ENCODE measurements around the gene CCR1.
"Not testable (repeated sequence)": the region's sequence is repeated elsewhere in the genome, so short reads cannot be mapped to it uniquely, and the experiment has no call there.

The CCR1 gene

GRCh38 chr3:46209746-46210470, 1.8 kb upstream of the CCR1 start:
- DNase-seq (ENCODE audit: low spot score), result no peak

- DNase-seq (ENCODE audit: low spot score), result no peak
Measured at GRCh38 chr3:46209053-46209452, 940 bp upstream of the CCR1 start.

GRCh38 chr3:46207514-46207913, 599 bp downstream of the CCR1 start:
- not testable (repeated sequence) for DNase-seq (ENCODE audit: low spot score)

GRCh38 chr3:46206282-46207015, 1.7 kb downstream of the CCR1 start:
- no peak for DNase-seq (ENCODE audit: low spot score)

- no peak for DNase-seq (ENCODE audit: low spot score)
Measured at GRCh38 chr3:46205286-46205960, 2.7 kb downstream of the CCR1 start.

GRCh38 chr3:46203681-46204080, 4.4 kb downstream of the CCR1 start:
- no peak for DNase-seq (ENCODE audit: low spot score)

- no peak for DNase-seq (ENCODE audit: low spot score)
Measured at GRCh38 chr3:46202535-46202934, 5.6 kb downstream of the CCR1 start.

- no peak for DNase-seq (ENCODE audit: low spot score)
Measured at GRCh38 chr3:46200790-46201189, 7.3 kb downstream of the CCR1 start.

GRCh38 chr3:46200211-46200610, 7.9 kb downstream of the CCR1 start:
- DNase-seq (ENCODE audit: low spot score), result no peak

- no peak for DNase-seq (ENCODE audit: low spot score)
Measured at GRCh38 chr3:46196261-46196957, 11.7 kb downstream of the CCR1 start.

GRCh38 chr3:46194868-46195553, 13.1 kb downstream of the CCR1 start:
- no peak for DNase-seq (ENCODE audit: low spot score)

- DNase-seq (ENCODE audit: low spot score), result no peak
Measured at GRCh38 chr3:46193436-46193835, 14.7 kb downstream of the CCR1 start.

- no peak for DNase-seq (ENCODE audit: low spot score)
Measured at GRCh38 chr3:46192939-46193338, 15.2 kb downstream of the CCR1 start.

- DNase-seq (ENCODE audit: low spot score), result peak; percentile 43
Measured at GRCh38 chr3:46191730-46192129, 16.4 kb downstream of the CCR1 start.

- no peak for DNase-seq (ENCODE audit: low spot score)
Measured at GRCh38 chr3:46188708-46189107, 19.4 kb downstream of the CCR1 start.

- DNase-seq (ENCODE audit: low spot score), result no peak
Measured at GRCh38 chr3:46187876-46188275, 20.2 kb downstream of the CCR1 start.

- no peak for DNase-seq (ENCODE audit: low spot score)
Measured at GRCh38 chr3:46187341-46187700, 20.8 kb downstream of the CCR1 start.

GRCh38 chr3:46186471-46187340, 21.4 kb downstream of the CCR1 start:
- DNase-seq (ENCODE audit: low spot score), result no peak

- no peak for DNase-seq (ENCODE audit: low spot score)
Measured at GRCh38 chr3:46184469-46184868, 23.6 kb downstream of the CCR1 start.

GRCh38 chr3:46183330-46183729, 24.8 kb downstream of the CCR1 start:
- no peak for DNase-seq (ENCODE audit: low spot score)

Data from Ammon's horn (tissue), 1 donor.